ENCODE results near the gene B4GALNT2. TPM values are rescaled to one million over a fixed set of nuclear protein-coding genes. Genes with fewer than 3 reads are reported as not detected.

B4GALNT2 gene
- polyA plus RNA-seq, 10 donors = 0.05 to 0.22 (median 0.12) TPM

DNA sequence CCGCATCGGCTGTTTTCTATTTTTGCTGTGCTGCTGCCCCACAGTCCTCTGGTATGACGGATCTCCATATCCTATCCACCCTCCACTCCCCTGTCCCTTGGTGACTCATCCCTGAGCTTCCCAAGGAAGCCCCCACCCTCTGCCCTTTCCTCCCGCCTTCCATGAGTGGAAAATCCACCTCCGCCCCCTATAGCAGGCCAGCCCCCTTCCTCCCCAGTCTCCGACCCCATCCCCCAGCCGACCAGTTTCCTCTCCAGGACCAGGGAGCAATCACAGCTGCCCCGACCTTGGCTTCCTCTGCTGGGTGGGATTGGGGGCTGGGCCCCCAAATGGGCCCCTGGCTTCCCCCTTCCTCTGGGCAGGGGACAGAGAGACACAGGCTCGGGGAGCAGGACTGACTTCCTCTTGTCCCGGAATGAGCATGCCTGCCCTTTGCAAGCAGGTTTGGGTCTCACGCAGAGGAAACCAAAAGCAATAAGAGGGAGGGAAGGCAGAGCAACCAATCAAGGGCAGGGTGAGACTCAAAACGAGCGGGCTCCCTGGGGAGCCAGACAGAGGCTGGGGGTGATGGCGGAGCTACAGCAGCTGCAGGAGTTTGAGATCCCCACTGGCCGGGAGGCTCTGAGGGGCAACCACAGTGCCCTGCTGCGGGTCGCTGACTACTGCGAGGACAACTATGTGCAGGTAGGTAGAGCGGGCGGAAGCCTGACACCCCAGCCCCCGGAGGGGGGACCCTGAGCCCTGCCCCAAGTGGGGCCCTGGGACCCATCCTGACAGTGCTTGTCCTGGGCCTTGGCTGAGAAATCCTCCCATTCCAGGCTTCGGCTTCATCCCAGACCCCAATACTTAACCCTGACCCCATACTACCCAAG is 77.8 kb downstream of the B4GALNT2 start, which contains the start of the genes ABI3 and GNGT2:
TSS of gene ABI3 (plus strand) at position 550 of the 872 bp plus-strand sequence. CDS start at position 568, 18 bp downstream.
TSS of gene GNGT2 (minus strand) at position 417 of the 872 bp plus-strand sequence. CDS start 3,152 bp downstream, outside the sequence.
- peak in 1 of 3 donors; percentile 69 for DNase-seq

- no peak for DNase-seq
Measured at GRCh38 chr17:49213399-49213798, 80.8 kb downstream of the B4GALNT2 start.

DNA sequence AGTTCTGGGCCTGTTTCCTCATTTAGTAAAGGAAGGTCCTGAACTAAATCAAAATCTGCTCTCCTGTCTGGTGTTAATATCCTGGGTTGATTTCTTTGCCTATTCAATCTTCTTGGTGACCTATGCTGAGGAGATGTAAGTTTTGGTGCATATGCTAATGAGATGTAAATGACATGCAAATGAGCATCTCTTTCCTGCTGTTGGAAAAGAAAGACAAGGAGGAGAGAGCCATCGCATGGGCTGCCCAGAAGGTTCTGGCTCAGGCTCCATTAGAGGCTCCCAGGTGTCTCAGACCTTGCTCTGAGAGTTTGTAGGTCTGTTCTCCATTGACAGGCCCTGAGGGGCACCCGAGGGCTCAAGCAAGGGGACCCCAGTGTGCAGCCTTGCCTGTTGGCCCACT is 81.3 kb downstream of the B4GALNT2 start:
- DNase-seq = no peak

GRCh38 chr17:49214676-49215360 is 82.2 kb downstream of the B4GALNT2 start:
- no peak for DNase-seq

DNA sequence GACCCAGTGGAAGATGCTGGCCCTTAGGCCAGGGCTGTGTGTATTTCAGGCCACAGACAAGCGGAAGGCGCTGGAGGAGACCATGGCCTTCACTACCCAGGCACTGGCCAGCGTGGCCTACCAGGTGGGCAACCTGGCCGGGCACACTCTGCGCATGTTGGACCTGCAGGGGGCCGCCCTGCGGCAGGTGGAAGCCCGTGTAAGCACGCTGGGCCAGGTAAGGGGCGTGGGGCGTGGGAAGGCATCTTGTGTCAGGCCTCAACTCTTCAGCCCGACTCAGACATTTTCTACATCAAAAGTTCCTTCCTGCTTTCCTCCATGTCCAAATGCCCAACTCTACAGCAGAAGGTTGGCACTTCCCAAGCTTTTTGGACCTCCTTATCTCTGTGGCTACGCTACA is 83.9 kb downstream of the B4GALNT2 start:
- no peak for DNase-seq

DNA sequence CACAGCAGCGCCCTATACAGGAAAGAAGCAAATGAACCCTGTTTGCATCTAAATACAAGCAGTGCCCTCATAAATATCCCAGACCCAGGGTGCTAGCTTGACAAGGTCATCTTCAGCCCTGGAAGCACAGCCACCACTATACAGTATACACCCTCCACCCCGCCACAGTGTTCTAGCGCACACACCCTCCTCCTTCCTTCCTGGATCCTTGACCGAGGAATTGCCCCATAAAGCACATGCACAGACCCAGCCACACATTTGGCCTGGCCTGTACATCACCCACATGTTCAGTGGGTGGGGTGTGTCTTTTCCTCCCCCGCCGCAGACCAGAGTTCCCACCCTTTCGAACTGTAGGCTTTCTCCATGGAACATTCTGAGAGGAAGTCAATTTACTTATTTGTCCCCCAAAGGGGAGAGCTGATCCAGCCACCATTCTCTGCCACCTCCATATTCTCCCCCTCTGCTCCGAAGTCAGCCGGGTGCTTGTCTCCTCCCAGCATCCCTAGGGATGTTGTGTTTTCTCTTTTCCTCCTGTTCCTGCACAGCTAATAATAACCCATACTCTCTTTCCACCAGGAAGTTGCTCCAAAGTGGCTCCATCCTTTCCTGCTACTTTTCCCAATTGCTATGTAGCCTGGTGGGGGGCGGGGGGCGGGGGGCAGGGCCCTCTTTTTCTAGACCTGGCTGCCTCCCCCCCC is 84.5 kb downstream of the B4GALNT2 start:
- DNase-seq = no peak

- DNase-seq = peak in 1 of 3 donors; percentile 49
Measured at GRCh38 chr17:49217651-49218413, 85.3 kb downstream of the B4GALNT2 start.

GRCh38 chr17:49218941-49219913 is 86.7 kb downstream of the B4GALNT2 start:
- no peak for DNase-seq

GRCh38 chr17:49219987-49220386 is 87.4 kb downstream of the B4GALNT2 start:
- DNase-seq = no peak

GRCh38 chr17:49223168-49223516 is 90.6 kb downstream of the B4GALNT2 start:
- DNase-seq = no peak

GRCh38 chr17:49223517-49224197 is 91.1 kb downstream of the B4GALNT2 start:
- peak in 1 of 3 donors; percentile 60 for DNase-seq

DNA sequence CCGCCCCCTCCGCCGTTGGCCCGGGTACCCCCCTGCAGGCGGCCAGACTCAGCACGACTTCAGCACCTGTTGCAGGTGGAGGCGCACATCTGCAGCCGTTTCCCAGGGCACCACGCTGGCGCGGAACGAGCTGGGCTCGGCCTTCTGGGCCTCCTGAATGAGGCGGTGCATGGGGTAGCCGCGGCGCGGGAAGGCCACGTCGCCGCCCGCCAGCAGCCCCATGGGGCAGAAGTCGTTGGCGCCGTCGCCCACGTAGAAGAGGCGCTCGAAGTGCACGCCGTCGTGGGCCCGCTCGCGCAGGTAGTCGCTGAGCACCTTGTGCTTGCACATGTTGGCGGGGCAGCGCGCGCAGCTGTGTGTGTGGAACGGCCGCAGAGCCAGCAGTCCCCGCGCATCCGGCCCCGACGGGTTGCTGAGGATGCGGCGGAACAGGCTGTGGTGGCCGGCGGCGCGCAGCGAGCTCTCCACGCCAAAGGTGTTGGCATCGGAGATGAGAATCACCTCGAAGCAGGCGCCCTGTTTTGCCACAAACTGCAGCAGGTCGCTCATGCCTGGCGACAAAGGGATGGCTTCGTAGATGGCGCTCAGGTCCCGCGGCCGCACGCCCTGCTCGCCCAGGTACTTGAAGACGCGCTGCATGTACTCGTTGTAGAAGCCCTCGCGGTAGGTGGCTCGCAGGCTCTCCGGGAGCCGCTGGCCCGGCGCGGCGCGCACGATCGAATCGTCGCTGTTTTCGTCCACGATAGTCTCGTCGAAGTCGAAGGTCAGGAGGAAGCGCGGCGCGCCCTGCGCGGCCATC is 91.8 kb downstream of the B4GALNT2 start:
- peak in 1 of 3 donors; percentile 41 for DNase-seq

- DNase-seq = no peak
Measured at GRCh38 chr17:49224997-49225337, 92.4 kb downstream of the B4GALNT2 start.

DNA sequence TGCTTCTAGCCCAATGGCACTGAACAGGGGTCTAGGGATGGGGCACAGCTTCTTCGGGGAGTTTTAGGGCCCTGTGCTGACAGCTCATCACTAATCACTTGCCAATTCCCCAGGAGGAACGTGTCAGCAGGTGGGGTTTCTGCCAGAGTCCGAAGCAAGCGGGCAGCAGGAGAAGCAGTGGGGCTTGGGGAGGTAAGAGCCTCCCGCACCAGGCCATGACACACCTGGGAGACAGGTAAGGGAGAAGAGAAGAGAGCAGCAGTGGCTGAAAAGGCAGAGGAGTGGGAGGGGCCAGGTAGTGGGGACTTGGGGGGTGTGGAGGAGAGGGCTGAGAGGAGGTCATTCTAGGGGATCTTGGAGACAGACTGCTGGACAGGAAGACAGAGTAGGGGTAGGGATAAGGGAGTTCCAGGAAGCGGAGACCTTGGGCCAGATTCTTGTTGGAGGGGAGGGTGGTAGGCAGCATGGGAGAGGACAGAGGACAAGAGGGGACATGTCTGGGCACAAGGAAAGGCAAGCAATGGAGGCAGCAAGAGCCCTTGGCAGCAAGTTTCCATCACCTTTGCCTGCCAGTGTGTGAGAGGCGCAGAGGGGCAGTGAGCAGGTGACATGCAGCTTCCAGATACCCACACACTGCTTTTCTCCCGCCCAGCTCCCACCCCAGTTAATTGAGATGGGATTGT is 93.1 kb downstream of the B4GALNT2 start:
- DNase-seq = no peak
